Measurements from ENCODE around the gene TNKS1BP1. TPM values are rescaled to one million over a fixed set of nuclear protein-coding genes. Genes with fewer than 3 reads are reported as not detected.

TNKS1BP1 gene
- total RNA-seq, 2 experiments from 2014 or later = 15.7 to 18.0 TPM

- POLR2A ChIA-PET = no interaction called here
- DNase-seq (no peak), ATAC-seq (ENCODE audit: low read depth) (no peak)
- no peak overlapping the region for H3K27ac Mint-ChIP-seq
- peaks cover 18% of the 10 kb centered on the region for H3K27me3 Mint-ChIP-seq
- no peaks in the 10 kb centered on the region for H3K9me3 Mint-ChIP-seq
- H3K4me3 Mint-ChIP-seq = no peak overlapping the region
- no peaks in the 10 kb centered on the region for H3K36me3 Mint-ChIP-seq
- H3K4me1 Mint-ChIP-seq = no peaks in the 10 kb centered on the region
Observed at GRCh38 chr11:57251491-57252104, 73.2 kb downstream of the TNKS1BP1 start.

DNA sequence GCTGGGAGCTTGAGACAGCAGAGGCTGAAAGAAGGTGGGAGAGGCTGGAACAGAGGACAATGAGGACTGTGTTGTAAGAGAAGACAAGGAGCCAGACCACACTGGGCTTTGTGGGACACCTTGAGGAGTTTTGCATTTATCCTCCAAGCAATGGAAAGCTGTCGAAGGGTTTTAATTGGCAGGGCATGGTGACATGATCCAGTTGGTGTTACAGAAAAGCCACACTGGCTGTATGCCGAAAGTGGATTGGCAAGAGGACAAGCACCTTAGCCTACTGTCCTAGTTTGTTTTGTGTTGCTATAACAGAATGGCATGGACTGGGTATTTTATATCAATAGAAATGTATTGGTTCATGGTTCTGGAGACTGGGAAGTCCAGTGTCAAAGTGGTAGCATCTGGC, 73.7 kb downstream of the TNKS1BP1 start:
- no peaks in the 10 kb centered on the region for H3K4me1 Mint-ChIP-seq
- H3K27me3 Mint-ChIP-seq = peaks cover 14% of the 10 kb centered on the region
- POLR2A ChIA-PET = no interaction called here
- H3K9me3 Mint-ChIP-seq = no peaks in the 10 kb centered on the region
- ATAC-seq (ENCODE audit: low read depth) (no peak), DNase-seq (no peak)
- no peaks in the 10 kb centered on the region for H3K36me3 Mint-ChIP-seq
- H3K4me3 Mint-ChIP-seq = no peak overlapping the region
- H3K27ac Mint-ChIP-seq = no peak overlapping the region

Other genes starting within 250 kb of the TNKS1BP1 start
- not detected for gene LRRC55, start 143.0 kb downstream of the TNKS1BP1 start, total RNA-seq
- not detected for gene APLNR, start 87.7 kb downstream of the TNKS1BP1 start, total RNA-seq
- 100 to 1,000 TPM; 127 to 130 TPM for gene SSRP1, start 10.9 kb upstream of the TNKS1BP1 start, total RNA-seq
- gene P2RX3, start 13.4 kb upstream of the TNKS1BP1 start, total RNA-seq = not detected
- not detected for gene PRG3, start 56.2 kb upstream of the TNKS1BP1 start, total RNA-seq
- under 1 TPM in 1 of 2 experiments, not detected in 1; 0.25 TPM for gene PRG2, start 65.7 kb upstream of the TNKS1BP1 start, total RNA-seq
- 10 to 100 TPM; 67.4 to 67.8 TPM for gene SLC43A3, start 102.2 kb upstream of the TNKS1BP1 start, total RNA-seq
- 1 to 10 TPM in 1 of 2 experiments, under 1 TPM in 1; 0.96 to 1.6 TPM for gene RTN4RL2, start 135.6 kb upstream of the TNKS1BP1 start, total RNA-seq
- gene SLC43A1, start 190.8 kb upstream of the TNKS1BP1 start, total RNA-seq = 10 to 100 TPM; 28.2 to 28.8 TPM
- 10 to 100 TPM; 44.0 to 48.1 TPM for gene TIMM10, start 205.8 kb upstream of the TNKS1BP1 start, total RNA-seq
- gene SMTNL1, start 212.6 kb upstream of the TNKS1BP1 start, total RNA-seq = not detected
- 100 to 1,000 TPM; 220 to 221 TPM for gene UBE2L6, start 242.7 kb upstream of the TNKS1BP1 start, total RNA-seq

All from activated naive CD8-positive, alpha-beta T cell treated with anti-CD3 and anti-CD28 coated beads, Interleukin-2, amount 10 ng/mL, durations not matched to agents 7 days and 5 days (primary cell).